Measurements from ENCODE around the gene DCUN1D3. TPM values are rescaled to one million over a fixed set of nuclear protein-coding genes. Genes with fewer than 3 reads are reported as not detected.

DCUN1D3 gene
- total and polyA plus RNA-seq, 12 donors: 7.2 to 47.2 (median 24.5) TPM

GRCh38 chr16:20847550-20847949 lies 52.6 kb downstream of the DCUN1D3 start:
- intact Hi-C loops (cut with DNase I): loop anchor here (5.0 to 10.0 kb wide), 3 partner anchors 100 to 240 kb away; no protein-coding TSS in a partner anchor
- no peak for TF ChIP-seq POLR2A (IDR thresholded peaks at IDR 0.05)
- no peak for TF ChIP-seq CTCF (IDR thresholded peaks at IDR 0.05)
- DNase-seq: no peak
- Histone ChIP-seq H3K9me3 (replicated peaks in 1 of 3) (no peaks in the 10 kb centered on the region), H3K4me3 (no peak overlapping the region), H3K36me3 (replicated peaks in 1 of 2) (no peaks in the 10 kb centered on the region), H3K4me1 (replicated peaks in 1 of 2) (peaks cover 16 to 26% of the 10 kb centered on the region in 2 donors), H3K27ac (no peak overlapping the region), H3K27me3 (no peaks in the 10 kb centered on the region)
- WGBS, 4 donors: 42 to 95% (median 74%) methylated on average over 2 of the region's 2 CpGs

- H3K4me3 ChIP-seq: no peak overlapping the region
- no peaks in the 10 kb centered on the region for H3K36me3 ChIP-seq (replicated peaks in 1 of 2)
- no peak for TF ChIP-seq POLR2A (IDR thresholded peaks at IDR 0.05)
- TF ChIP-seq CTCF (IDR thresholded peaks at IDR 0.05): no peak
- H3K9me3 ChIP-seq (replicated peaks in 1 of 3): no peaks in the 10 kb centered on the region
- no peaks in the 10 kb centered on the region for H3K27me3 ChIP-seq
- peaks cover 15 to 17% of the 10 kb centered on the region in 2 donors for H3K4me1 ChIP-seq (replicated peaks in 1 of 2)
- intact Hi-C loops (cut with DNase I): loop anchor here (5.0 to 10.0 kb wide), 3 partner anchors 101 to 241 kb away; no protein-coding TSS in a partner anchor
- no peak for DNase-seq
- no peak overlapping the region for H3K27ac ChIP-seq
Measured at GRCh38 chr16:20846551-20846950, 53.6 kb downstream of the DCUN1D3 start.

- Histone ChIP-seq H3K9me3 (replicated peaks in 1 of 3) (no peaks in the 10 kb centered on the region), H3K4me3 (no peak overlapping the region), H3K27ac (no peak overlapping the region), H3K27me3 (no peaks in the 10 kb centered on the region), H3K36me3 (replicated peaks in 1 of 2) (no peaks in the 10 kb centered on the region), H3K4me1 (replicated peaks in 1 of 2) (peaks cover 10 to 11% of the 10 kb centered on the region in 2 donors)
- no peak for DNase-seq
- WGBS, 4 donors: 84 to 98% (median 94%) methylated on average over 6 of the region's 6 CpGs
- intact Hi-C loops (cut with DNase I): loop anchor here (5.0 to 10.0 kb wide), 3 partner anchors 101 to 241 kb away; no protein-coding TSS in a partner anchor
- TF ChIP-seq POLR2A (IDR thresholded peaks at IDR 0.05): no peak
- TF ChIP-seq CTCF (IDR thresholded peaks at IDR 0.05): no peak
Measured at GRCh38 chr16:20846030-20846429, 54.1 kb downstream of the DCUN1D3 start.

GRCh38 chr16:20844588-20844987 lies 55.6 kb downstream of the DCUN1D3 start:
- Histone ChIP-seq H3K36me3 (replicated peaks in 1 of 2) (no peaks in the 10 kb centered on the region), H3K4me1 (replicated peaks in 1 of 2) (no peaks in the 10 kb centered on the region), H3K9me3 (replicated peaks in 1 of 3) (no peaks in the 10 kb centered on the region), H3K27me3 (no peaks in the 10 kb centered on the region), H3K4me3 (no peak overlapping the region), H3K27ac (no peak overlapping the region)
- DNase-seq: no peak
- TF ChIP-seq CTCF (IDR thresholded peaks at IDR 0.05) (no peak), POLR2A (IDR thresholded peaks at IDR 0.05) (no peak)
- intact Hi-C loops (cut with DNase I): loop anchor here in 1 of 2 donors (10.0 kb wide), 1 partner anchor 240 kb away; no protein-coding TSS in a partner anchor
- WGBS, 4 donors: 69 to 81% (median 75%) methylated on average over 3 of the region's 3 CpGs
